Astrocyte (in vitro differentiated cells and primary cell): ENCODE results near the gene GABPA. TPM values are rescaled to one million over a fixed set of nuclear protein-coding genes. Genes with fewer than 3 reads are reported as not detected.

Source experiments
- DNase-seq: peaks from one replicate; pipeline ENCODE4 v3.0.0-alpha.2; 2010; ENCODE audit warnings: low read depth
- FAIRE-seq: peaks from 2 replicates; lab custom pipeline; 2011; peaks lifted over from hg19 to GRCh38; lab: Jason Lieb, UNC
- H2AFZ ChIP-seq: 2 replicates; pipeline ENCODE4 v1.6.0; 2012; ENCODE audit warnings: low read depth, low read length, inconsistent platforms
- H3K27ac ChIP-seq: 2 replicates; pipeline ENCODE4 v1.5.1; 2011; ENCODE audit warnings: low read depth, low read length, inconsistent platforms
- H3K27me3 ChIP-seq: 2 replicates; pipeline ENCODE4 v1.6.0; 2011; ENCODE audit warnings: low read length, inconsistent platforms; ENCODE audit not compliant: insufficient read depth
- H3K36me3 ChIP-seq: 2 replicates; pipeline ENCODE4 v1.5.1; 2011; ENCODE audit warnings: low read length, inconsistent platforms; ENCODE audit not compliant: insufficient read depth
- H3K4me1 ChIP-seq: 2 replicates; pipeline ENCODE4 v1.5.1; 2011; ENCODE audit warnings: low read length, inconsistent platforms; ENCODE audit not compliant: insufficient read depth
- H3K4me2 ChIP-seq: 2 replicates; pipeline ENCODE4 v1.6.0; 2012; ENCODE audit warnings: low read length, inconsistent platforms
- H3K4me3 ChIP-seq: 2 replicates; pipeline ENCODE4 v1.5.1; 2011; ENCODE audit warnings: low read depth, mild to moderate bottlenecking, low read length, inconsistent platforms; ENCODE audit not compliant: insufficient read depth
- H3K79me2 ChIP-seq: 2 replicates; pipeline ENCODE4 v1.6.0; 2012; ENCODE audit warnings: mild to moderate bottlenecking, low read length, inconsistent platforms; ENCODE audit not compliant: insufficient read depth
- H3K9ac ChIP-seq: 2 replicates; pipeline ENCODE4 v1.6.0; 2012; ENCODE audit warnings: mild to moderate bottlenecking, low read length, inconsistent platforms
- H3K9me3 ChIP-seq: 2 replicates; pipeline ENCODE4 v1.5.1; 2012; ENCODE audit warnings: low read depth, mild to moderate bottlenecking, low read length, inconsistent platforms; ENCODE audit not compliant: insufficient read depth
- H4K20me1 ChIP-seq: 2 replicates; pipeline ENCODE4 v1.6.0; 2012; ENCODE audit warnings: low read length, inconsistent platforms; ENCODE audit not compliant: insufficient read depth
- H3K27ac Mint-ChIP-seq: one replicate; pipeline ENCODE4 v1.8.0; 2021; ENCODE audit warnings: mild to moderate bottlenecking, mixed read lengths; ENCODE audit not compliant: unreplicated experiment
- H3K27me3 Mint-ChIP-seq: one replicate; pipeline ENCODE4 v1.8.0; 2021; ENCODE audit warnings: low read depth, mixed read lengths; ENCODE audit not compliant: unreplicated experiment
- H3K36me3 Mint-ChIP-seq: one replicate; pipeline ENCODE4 v1.8.0; 2021; ENCODE audit warnings: low read depth, mixed read lengths; ENCODE audit not compliant: unreplicated experiment
- H3K4me1 Mint-ChIP-seq: one replicate; pipeline ENCODE4 v1.8.0; 2021; ENCODE audit warnings: low read depth, mixed read lengths; ENCODE audit not compliant: unreplicated experiment
- H3K4me3 Mint-ChIP-seq: one replicate; pipeline ENCODE4 v1.8.0; 2021; ENCODE audit warnings: mild to moderate bottlenecking, moderate library complexity, mixed read lengths; ENCODE audit not compliant: unreplicated experiment
- H3K9me3 Mint-ChIP-seq: one replicate; pipeline ENCODE4 v1.8.0; 2021; ENCODE audit warnings: mild to moderate bottlenecking, mixed read lengths; ENCODE audit not compliant: unreplicated experiment
- EZH2 ChIP-seq: IDR thresholded peaks from 2 replicates; pipeline ENCODE4 v1.6.1; 2012; ENCODE audit warnings: mild to moderate bottlenecking, low read length, inconsistent platforms; ENCODE audit not compliant: insufficient read depth
- total RNA-seq: library from RNA; stranded (reverse); gene quantifications from 2 replicates; pipeline ENCODE4 v1.2.1, GENCODE V29; 2021
- TF ChIP-seq, protein P1 (sequence below): IDR thresholded peaks from 2 replicates; pipeline ENCODE4 v1.5.1; 2011; ENCODE audit warnings: low read depth, mild to moderate bottlenecking, inconsistent platforms, low read length, moderate library complexity; ENCODE audit not compliant: insufficient read depth

Gene GABPA
- total RNA-seq, 1 donor from 2014 or later = 23.6 TPM

DNA sequence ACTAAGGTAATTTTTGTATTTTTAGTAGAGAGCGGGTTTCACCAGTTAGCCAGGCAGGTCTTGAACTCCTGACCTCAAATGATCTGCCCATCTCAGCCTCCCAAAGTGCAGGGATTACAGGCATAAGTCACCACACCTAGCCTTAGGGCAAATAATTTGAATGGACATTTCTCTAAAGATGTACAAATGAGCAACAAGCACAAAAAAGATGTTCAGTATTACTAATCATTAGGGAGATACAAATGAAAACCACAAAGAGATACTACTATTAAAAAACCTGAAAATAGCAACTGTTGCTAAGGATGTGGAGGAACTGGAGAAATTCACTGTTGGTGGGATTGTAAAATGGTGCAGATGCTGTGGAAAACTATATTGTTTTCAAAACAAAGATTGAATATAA lies 79.1 kb downstream of the GABPA start:
- DNase-seq (no peak), FAIRE-seq (no peak)
- no peak overlapping the region for H3K4me3 ChIP-seq
- Mint-ChIP-seq H3K4me3 (no peak overlapping the region), H3K36me3 (no peaks in the 10 kb centered on the region), H3K27ac (no peak overlapping the region), H3K4me1 (no peaks in the 10 kb centered on the region), H3K27me3 (no peaks in the 10 kb centered on the region), H3K9me3 (no peaks in the 10 kb centered on the region)
- H3K4me2 ChIP-seq = no peak overlapping the region
- H4K20me1 ChIP-seq = no peaks in the 10 kb centered on the region
- no peak overlapping the region for H3K27ac ChIP-seq
- H3K9me3 ChIP-seq = no peaks in the 10 kb centered on the region
- H3K27me3 ChIP-seq = no peaks in the 10 kb centered on the region
- no peak overlapping the region for H3K9ac ChIP-seq
- no peaks in the 10 kb centered on the region for H3K36me3 ChIP-seq
- H3K79me2 ChIP-seq = no peaks in the 10 kb centered on the region
- H2AFZ ChIP-seq = no peak overlapping the region
- TF ChIP-seq, protein P1, sequence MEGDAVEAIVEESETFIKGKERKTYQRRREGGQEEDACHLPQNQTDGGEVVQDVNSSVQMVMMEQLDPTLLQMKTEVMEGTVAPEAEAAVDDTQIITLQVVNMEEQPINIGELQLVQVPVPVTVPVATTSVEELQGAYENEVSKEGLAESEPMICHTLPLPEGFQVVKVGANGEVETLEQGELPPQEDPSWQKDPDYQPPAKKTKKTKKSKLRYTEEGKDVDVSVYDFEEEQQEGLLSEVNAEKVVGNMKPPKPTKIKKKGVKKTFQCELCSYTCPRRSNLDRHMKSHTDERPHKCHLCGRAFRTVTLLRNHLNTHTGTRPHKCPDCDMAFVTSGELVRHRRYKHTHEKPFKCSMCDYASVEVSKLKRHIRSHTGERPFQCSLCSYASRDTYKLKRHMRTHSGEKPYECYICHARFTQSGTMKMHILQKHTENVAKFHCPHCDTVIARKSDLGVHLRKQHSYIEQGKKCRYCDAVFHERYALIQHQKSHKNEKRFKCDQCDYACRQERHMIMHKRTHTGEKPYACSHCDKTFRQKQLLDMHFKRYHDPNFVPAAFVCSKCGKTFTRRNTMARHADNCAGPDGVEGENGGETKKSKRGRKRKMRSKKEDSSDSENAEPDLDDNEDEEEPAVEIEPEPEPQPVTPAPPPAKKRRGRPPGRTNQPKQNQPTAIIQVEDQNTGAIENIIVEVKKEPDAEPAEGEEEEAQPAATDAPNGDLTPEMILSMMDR = no peak
- no peak for TF ChIP-seq EZH2
- no peaks in the 10 kb centered on the region for H3K4me1 ChIP-seq

DNA sequence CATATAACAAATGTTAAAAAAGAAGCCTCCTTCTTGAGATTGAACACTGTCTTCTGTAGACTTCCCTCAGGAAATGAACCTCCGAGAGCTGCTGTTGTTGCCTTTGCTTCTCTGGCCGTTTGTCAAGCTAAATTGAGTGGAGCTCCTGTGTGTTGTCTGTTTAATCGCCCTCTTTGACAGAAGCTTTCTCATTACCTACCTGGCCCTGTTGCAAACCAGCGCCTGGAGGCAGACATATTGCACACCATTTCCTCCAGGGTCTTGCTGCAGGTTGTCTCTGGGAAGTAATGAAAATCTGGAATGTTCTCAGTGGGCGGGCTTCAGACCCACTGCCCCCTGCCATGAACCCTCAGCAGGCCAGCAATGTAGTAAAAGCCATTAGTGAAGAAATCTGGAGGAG lies 83.3 kb downstream of the GABPA start:
- Mint-ChIP-seq H3K27me3 (no peaks in the 10 kb centered on the region), H3K4me3 (no peak overlapping the region), H3K36me3 (no peaks in the 10 kb centered on the region), H3K4me1 (no peaks in the 10 kb centered on the region), H3K27ac (no peak overlapping the region), H3K9me3 (no peaks in the 10 kb centered on the region)
- H3K4me3 ChIP-seq = no peak overlapping the region
- H3K27ac ChIP-seq = no peak overlapping the region
- no peaks in the 10 kb centered on the region for H3K79me2 ChIP-seq
- no peaks in the 10 kb centered on the region for H3K9me3 ChIP-seq
- H4K20me1 ChIP-seq = no peaks in the 10 kb centered on the region
- H2AFZ ChIP-seq = no peak overlapping the region
- H3K36me3 ChIP-seq = no peaks in the 10 kb centered on the region
- no peak overlapping the region for H3K9ac ChIP-seq
- no peaks in the 10 kb centered on the region for H3K27me3 ChIP-seq
- H3K4me2 ChIP-seq = no peak overlapping the region
- no peak for DNase-seq
- FAIRE-seq = no peak
- TF ChIP-seq, protein P1 = no peak
- TF ChIP-seq EZH2 = no peak
- H3K4me1 ChIP-seq = no peaks in the 10 kb centered on the region

DNA sequence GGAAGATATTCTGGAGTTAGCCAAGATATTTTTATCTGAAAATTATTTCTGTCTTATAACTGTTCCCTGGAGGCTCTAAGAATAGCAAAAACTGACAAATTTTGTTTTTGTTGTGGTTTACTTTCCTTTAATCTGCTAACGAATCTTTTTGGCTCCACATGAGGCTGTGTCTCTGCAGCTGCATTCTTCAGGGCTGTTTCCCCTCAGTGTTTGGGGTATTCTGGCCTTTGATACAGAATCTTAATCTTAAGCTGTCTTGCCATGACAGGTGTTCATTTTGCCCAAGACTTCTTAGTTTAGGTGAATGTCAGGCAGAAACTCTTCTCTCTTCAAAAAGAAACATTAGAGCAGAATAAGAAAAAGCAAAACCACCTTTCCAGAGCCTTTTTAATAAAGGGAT lies 83.8 kb downstream of the GABPA start:
- H3K4me1 ChIP-seq = no peaks in the 10 kb centered on the region
- no peaks in the 10 kb centered on the region for H3K36me3 ChIP-seq
- no peaks in the 10 kb centered on the region for H3K27me3 Mint-ChIP-seq
- no peak overlapping the region for H2AFZ ChIP-seq
- H3K9me3 Mint-ChIP-seq = no peaks in the 10 kb centered on the region
- no peak overlapping the region for H3K4me3 Mint-ChIP-seq
- no peak overlapping the region for H3K9ac ChIP-seq
- no peak overlapping the region for H3K4me3 ChIP-seq
- H3K9me3 ChIP-seq = no peaks in the 10 kb centered on the region
- H3K27ac ChIP-seq = no peak overlapping the region
- TF ChIP-seq, protein P1 = no peak
- no peak for TF ChIP-seq EZH2
- H3K4me1 Mint-ChIP-seq = no peaks in the 10 kb centered on the region
- no peak overlapping the region for H3K4me2 ChIP-seq
- no peaks in the 10 kb centered on the region for H3K36me3 Mint-ChIP-seq
- DNase-seq (no peak), FAIRE-seq (no peak)
- no peaks in the 10 kb centered on the region for H4K20me1 ChIP-seq
- H3K79me2 ChIP-seq = no peaks in the 10 kb centered on the region
- no peaks in the 10 kb centered on the region for H3K27me3 ChIP-seq
- no peak overlapping the region for H3K27ac Mint-ChIP-seq

Other genes with a start within 250 kb of the GABPA start
- 29.6 and 32.5 TPM in 2 replicates for gene MRPL39, start 127.5 kb upstream of the GABPA start, total RNA-seq
- gene JAM2, start 95.7 kb upstream of the GABPA start, total RNA-seq = 3.7 and 7.2 TPM in 2 replicates
- gene ATP5PF, start 68 bp upstream of the GABPA start, total RNA-seq = 127 and 139 TPM in 2 replicates